Vagina (tissue), 2 donors: Measurements from ENCODE around the gene EGFR. TPM values are rescaled to one million over a fixed set of nuclear protein-coding genes. Genes with fewer than 3 reads are reported as not detected.
A peak's percentile ranks its signal among the peaks of the same experiment; 100 is the strongest.

ENCODE experiments used
- DNase-seq, 2 donors: peaks; one replicate each; pipeline ENCODE4 v3.0.0-alpha.2; 2017; ENCODE audit errors: extremely low spot score in 2 of 2
- H3K27ac ChIP-seq: fragments of 200-600 bp; sonication (generic); one replicate; pipeline ENCODE4 v1.5.1; 2019
- H3K27me3 ChIP-seq: fragments of 200-600 bp; sonication (generic); one replicate; pipeline ENCODE4 v1.5.1; 2019
- H3K36me3 ChIP-seq, 2 donors: fragments of 200-600 bp; sonication (generic); one replicate each; pipeline ENCODE4 v1.5.1; 2017 to 2019
- H3K4me1 ChIP-seq: fragments of 200-600 bp; sonication (generic); one replicate; pipeline ENCODE4 v1.5.1; 2019
- H3K4me3 ChIP-seq, 2 donors: fragments of 200-600 bp; sonication (generic); 1 replicate in 1 of 2; 2 replicates in 1 of 2; pipeline ENCODE4 v1.5.1; 2016 to 2019
- H3K9me3 ChIP-seq: fragments of 200-600 bp; sonication (generic); one replicate; pipeline ENCODE4 v1.5.1; 2019
- CTCF ChIP-seq, 3 experiments: fragments of 450-650 bp in 2 of 3; fragments of 200-600 bp in 1 of 3; sonication (generic) in 1 of 3; IDR thresholded peaks; one replicate each; pipeline ENCODE4 v1.5.1; 2017 to 2019; ENCODE audit warnings: antibody characterized with exemption in 3 of 3, mild to moderate bottlenecking in 2 of 3, moderate library complexity in 2 of 3
- POLR2A ChIP-seq, 2 donors: fragments of 450-650 bp; IDR thresholded peaks; one replicate each; pipeline ENCODE4 v1.6.1; 2017; ENCODE audit warnings: antibody characterized with exemption in 2 of 2, mild to moderate bottlenecking in 2 of 2, moderate library complexity in 2 of 2
- POLR2AphosphoS5 ChIP-seq, 2 donors: sonication (generic); formaldehyde crosslinking; IDR thresholded peaks; one replicate each; pipeline ENCODE4 v1.9.0; 2017; ENCODE audit warnings: antibody characterized with exemption in 2 of 2, mild to moderate bottlenecking in 2 of 2, low read depth in 1 of 2; ENCODE audit not compliant: insufficient read depth in 1 of 2
- intact Hi-C: fragments of 100-400 bp; cut with DNase I; formaldehyde crosslinking; loops from one replicate; pipeline ENCODE4 v1.15.1; 2023
- total RNA-seq: library from RNA; depleted of rRNA; stranded (reverse); fragments of >200 nt; gene quantifications from one replicate; pipeline ENCODE4 v1.2.3, GENCODE V29; 2016

Gene EGFR
- total RNA-seq, 1 donor from 2014 or later: 130 TPM

GRCh38 chr7:55104123-55104522 lies 85.3 kb downstream of the EGFR start:
- peak in 1 of 2 donors; percentile 75 for DNase-seq
- H3K4me3 ChIP-seq: no peak overlapping the region
- TF ChIP-seq CTCF (IDR thresholded peaks at IDR 0.05) (no peak), POLR2AphosphoS5 (IDR thresholded peaks at IDR 0.05; ENCODE audit: insufficient read depth in 1 of 2, low read depth in 1 of 2) (no peak), POLR2A (IDR thresholded peaks at IDR 0.05) (no peak)
- H3K27ac ChIP-seq: no peak overlapping the region
- H3K27me3 ChIP-seq: no peaks in the 10 kb centered on the region
- no peaks in the 10 kb centered on the region for H3K9me3 ChIP-seq
- peaks cover 73% of the 10 kb centered on the region for H3K4me1 ChIP-seq
- H3K36me3 ChIP-seq: no peaks in the 10 kb centered on the region
- intact Hi-C loops: no loop called here

- Histone ChIP-seq H3K4me3 (no peak overlapping the region), H3K27ac (no peak overlapping the region), H3K36me3 (no peaks in the 10 kb centered on the region), H3K9me3 (no peaks in the 10 kb centered on the region), H3K4me1 (peaks cover 72% of the 10 kb centered on the region), H3K27me3 (no peaks in the 10 kb centered on the region)
- TF ChIP-seq POLR2A (IDR thresholded peaks at IDR 0.05) (no peak), POLR2AphosphoS5 (IDR thresholded peaks at IDR 0.05; ENCODE audit: insufficient read depth in 1 of 2, low read depth in 1 of 2) (no peak), CTCF (IDR thresholded peaks at IDR 0.05) (no peak)
- intact Hi-C loops: no loop called here
- no peak for DNase-seq
These were observed 86.1 kb downstream of the EGFR start for GRCh38 chr7:55104712-55105433.

GRCh38 chr7:55105952-55106351 lies 87.1 kb downstream of the EGFR start:
- DNase-seq: peak in 1 of 2 donors; percentile 67
- H3K36me3 ChIP-seq: no peaks in the 10 kb centered on the region
- intact Hi-C loops: no loop called here
- H3K9me3 ChIP-seq: no peaks in the 10 kb centered on the region
- H3K27me3 ChIP-seq: no peaks in the 10 kb centered on the region
- H3K27ac ChIP-seq: no peak overlapping the region
- TF ChIP-seq POLR2AphosphoS5 (IDR thresholded peaks at IDR 0.05; ENCODE audit: insufficient read depth in 1 of 2, low read depth in 1 of 2): no peak
- TF ChIP-seq POLR2A (IDR thresholded peaks at IDR 0.05): no peak
- TF ChIP-seq CTCF (IDR thresholded peaks at IDR 0.05): no peak
- no peak overlapping the region for H3K4me3 ChIP-seq
- peaks cover 72% of the 10 kb centered on the region for H3K4me1 ChIP-seq

- H3K27ac ChIP-seq: no peak overlapping the region
- no peak for DNase-seq
- H3K27me3 ChIP-seq: no peaks in the 10 kb centered on the region
- intact Hi-C loops: no loop called here
- TF ChIP-seq CTCF (IDR thresholded peaks at IDR 0.05) (no peak), POLR2A (IDR thresholded peaks at IDR 0.05) (no peak), POLR2AphosphoS5 (IDR thresholded peaks at IDR 0.05; ENCODE audit: insufficient read depth in 1 of 2, low read depth in 1 of 2) (no peak)
- no peak overlapping the region for H3K4me3 ChIP-seq
- no peaks in the 10 kb centered on the region for H3K9me3 ChIP-seq
- peaks cover 68% of the 10 kb centered on the region for H3K4me1 ChIP-seq
- H3K36me3 ChIP-seq: no peaks in the 10 kb centered on the region
These were observed 89.1 kb downstream of the EGFR start for GRCh38 chr7:55107946-55108345.

- Histone ChIP-seq H3K4me3 (no peak overlapping the region), H3K27me3 (no peaks in the 10 kb centered on the region), H3K27ac (no peak overlapping the region), H3K9me3 (no peaks in the 10 kb centered on the region), H3K4me1 (peaks cover 68% of the 10 kb centered on the region), H3K36me3 (no peaks in the 10 kb centered on the region)
- intact Hi-C loops: no loop called here
- no peak for DNase-seq
- no peak for TF ChIP-seq POLR2AphosphoS5 (IDR thresholded peaks at IDR 0.05; ENCODE audit: insufficient read depth in 1 of 2, low read depth in 1 of 2)
- TF ChIP-seq CTCF (IDR thresholded peaks at IDR 0.05): no peak
- TF ChIP-seq POLR2A (IDR thresholded peaks at IDR 0.05): no peak
These were observed 89.6 kb downstream of the EGFR start for GRCh38 chr7:55108401-55108800.
